ENCODE measurements around the gene ACE. TPM values are rescaled to one million over a fixed set of nuclear protein-coding genes. Genes with fewer than 3 reads are reported as not detected.
A peak's percentile ranks its signal among the peaks of the same experiment; 100 is the strongest.

Gene ACE
- total RNA-seq, 4 donors from 2014 or later: 42.9 to 1,678 (median 1,106) TPM

DNA sequence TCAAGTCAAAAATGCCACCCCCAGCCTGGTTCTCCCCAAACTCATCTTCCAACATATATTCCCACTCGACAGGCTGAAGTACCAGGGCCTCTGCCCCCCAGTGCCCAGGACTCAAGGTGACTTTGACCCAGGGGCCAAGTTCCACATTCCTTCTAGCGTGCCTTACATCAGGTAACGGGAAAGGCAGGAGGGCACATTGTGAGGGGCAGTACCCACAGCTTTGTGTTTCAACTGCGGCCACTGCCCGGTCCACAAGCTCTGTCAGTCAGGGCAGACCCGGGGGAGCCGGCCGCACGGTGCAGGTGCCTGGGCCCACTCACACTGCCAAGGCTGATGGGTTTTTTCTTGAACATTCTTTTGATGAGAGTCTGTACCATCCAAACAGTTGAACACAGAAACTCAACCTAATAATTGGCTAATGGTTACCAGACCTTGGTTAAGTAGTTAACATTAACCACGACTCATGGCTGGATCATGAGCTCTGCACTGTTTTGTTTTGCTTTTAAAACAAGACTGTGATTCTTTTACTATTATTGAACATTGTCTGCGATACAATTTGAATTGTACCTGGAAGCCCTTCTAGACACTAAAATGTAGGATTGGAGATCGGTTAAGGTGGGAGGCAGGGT is 17.6 kb downstream of the ACE start:
- no peak for DNase-seq
- Histone ChIP-seq H3K27ac (no peak overlapping the region), H3K4me1 (no peaks in the 10 kb centered on the region), H3K4me3 (no peak overlapping the region), H3K27me3 (no peaks in the 10 kb centered on the region), H3K36me3 (peaks cover 0 to 51% (median 0%) of the 10 kb centered on the region in 3 donors), H3K9me3 (no peaks in the 10 kb centered on the region)
- no peak for TF ChIP-seq POLR2A (IDR thresholded peaks at IDR 0.05)
- TF ChIP-seq, protein P1, sequence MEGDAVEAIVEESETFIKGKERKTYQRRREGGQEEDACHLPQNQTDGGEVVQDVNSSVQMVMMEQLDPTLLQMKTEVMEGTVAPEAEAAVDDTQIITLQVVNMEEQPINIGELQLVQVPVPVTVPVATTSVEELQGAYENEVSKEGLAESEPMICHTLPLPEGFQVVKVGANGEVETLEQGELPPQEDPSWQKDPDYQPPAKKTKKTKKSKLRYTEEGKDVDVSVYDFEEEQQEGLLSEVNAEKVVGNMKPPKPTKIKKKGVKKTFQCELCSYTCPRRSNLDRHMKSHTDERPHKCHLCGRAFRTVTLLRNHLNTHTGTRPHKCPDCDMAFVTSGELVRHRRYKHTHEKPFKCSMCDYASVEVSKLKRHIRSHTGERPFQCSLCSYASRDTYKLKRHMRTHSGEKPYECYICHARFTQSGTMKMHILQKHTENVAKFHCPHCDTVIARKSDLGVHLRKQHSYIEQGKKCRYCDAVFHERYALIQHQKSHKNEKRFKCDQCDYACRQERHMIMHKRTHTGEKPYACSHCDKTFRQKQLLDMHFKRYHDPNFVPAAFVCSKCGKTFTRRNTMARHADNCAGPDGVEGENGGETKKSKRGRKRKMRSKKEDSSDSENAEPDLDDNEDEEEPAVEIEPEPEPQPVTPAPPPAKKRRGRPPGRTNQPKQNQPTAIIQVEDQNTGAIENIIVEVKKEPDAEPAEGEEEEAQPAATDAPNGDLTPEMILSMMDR (IDR thresholded peaks at IDR 0.05): no peak

DNA sequence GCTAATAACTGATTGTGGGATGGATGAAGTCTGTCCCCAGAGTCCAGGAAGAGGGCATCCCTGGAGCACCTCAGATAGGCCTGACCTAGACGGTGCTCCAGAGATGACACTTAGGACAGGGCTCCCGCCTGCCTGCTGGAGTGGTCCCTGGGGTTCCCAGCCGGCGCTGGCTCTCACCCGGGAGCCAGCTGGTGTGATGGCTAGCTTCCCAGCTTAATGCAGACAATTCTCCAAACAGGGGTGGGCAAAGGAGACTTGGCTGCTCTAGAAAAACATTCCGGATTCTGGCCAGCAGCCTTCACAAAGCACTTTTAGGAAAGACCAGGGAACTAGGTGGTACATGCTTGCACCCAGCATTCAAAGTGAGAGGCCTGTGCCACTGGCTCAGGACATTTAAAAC is 18.6 kb downstream of the ACE start:
- Histone ChIP-seq H3K27ac (peak overlapping the region in 1 of 4 donors; percentile 5), H3K4me1 (no peaks in the 10 kb centered on the region), H3K36me3 (peaks cover 0 to 51% (median 0%) of the 10 kb centered on the region in 3 donors), H3K27me3 (no peaks in the 10 kb centered on the region), H3K4me3 (no peak overlapping the region), H3K9me3 (no peaks in the 10 kb centered on the region)
- TF ChIP-seq, protein P1 (IDR thresholded peaks at IDR 0.05): no peak
- no peak for TF ChIP-seq POLR2A (IDR thresholded peaks at IDR 0.05)
- DNase-seq: no peak

DNA sequence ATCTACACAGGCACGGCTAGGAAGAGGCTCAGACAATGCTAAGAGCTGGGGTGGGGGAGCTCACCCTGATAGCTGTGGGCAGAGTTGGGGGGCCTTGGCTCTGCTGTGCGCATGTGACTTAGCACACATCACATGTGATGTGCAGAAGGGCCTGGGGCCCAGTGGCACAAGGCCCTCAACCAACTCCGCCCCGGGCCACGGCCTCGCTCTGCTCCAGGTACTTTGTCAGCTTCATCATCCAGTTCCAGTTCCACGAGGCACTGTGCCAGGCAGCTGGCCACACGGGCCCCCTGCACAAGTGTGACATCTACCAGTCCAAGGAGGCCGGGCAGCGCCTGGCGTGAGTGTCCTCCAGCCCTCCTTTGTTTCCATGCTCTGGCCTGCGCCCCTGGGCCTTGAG is 19.3 kb downstream of the ACE start:
- Histone ChIP-seq H3K36me3 (peaks cover 0 to 46% (median 0%) of the 10 kb centered on the region in 3 donors), H3K9me3 (no peaks in the 10 kb centered on the region), H3K4me1 (no peaks in the 10 kb centered on the region), H3K4me3 (no peak overlapping the region), H3K27me3 (no peaks in the 10 kb centered on the region), H3K27ac (peak overlapping the region in 1 of 4 donors; percentile 52)
- DNase-seq: no peak
- no peak for TF ChIP-seq POLR2A (IDR thresholded peaks at IDR 0.05)
- TF ChIP-seq, protein P1 (IDR thresholded peaks at IDR 0.05): no peak

DNA sequence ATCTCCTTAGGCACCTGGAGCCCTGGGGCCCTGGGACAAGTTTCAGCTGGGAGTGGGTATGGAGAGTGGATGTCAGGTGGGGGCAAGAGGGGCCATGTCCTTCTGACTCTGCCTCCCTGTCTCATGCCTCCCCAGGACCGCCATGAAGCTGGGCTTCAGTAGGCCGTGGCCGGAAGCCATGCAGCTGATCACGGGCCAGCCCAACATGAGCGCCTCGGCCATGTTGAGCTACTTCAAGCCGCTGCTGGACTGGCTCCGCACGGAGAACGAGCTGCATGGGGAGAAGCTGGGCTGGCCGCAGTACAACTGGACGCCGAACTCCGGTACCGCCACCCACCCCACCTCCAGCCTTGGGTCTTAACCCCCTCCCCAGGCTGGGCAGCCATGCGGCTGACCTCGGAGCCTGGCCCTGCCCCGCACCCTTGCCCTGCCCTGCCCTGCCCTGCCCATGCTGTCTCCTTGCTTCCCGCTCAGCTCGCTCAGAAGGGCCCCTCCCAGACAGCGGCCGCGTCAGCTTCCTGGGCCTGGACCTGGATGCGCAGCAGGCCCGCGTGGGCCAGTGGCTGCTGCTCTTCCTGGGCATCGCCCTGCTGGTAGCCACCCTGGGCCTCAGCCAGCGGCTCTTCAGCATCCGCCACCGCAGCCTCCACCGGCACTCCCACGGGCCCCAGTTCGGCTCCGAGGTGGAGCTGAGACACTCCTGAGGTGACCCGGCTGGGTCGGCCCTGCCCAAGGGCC is 20.0 kb downstream of the ACE start:
- peaks cover 0 to 39% (median 0%) of the 10 kb centered on the region in 3 donors for H3K36me3 ChIP-seq
- H3K4me3 ChIP-seq: no peak overlapping the region
- H3K9me3 ChIP-seq: no peaks in the 10 kb centered on the region
- no peaks in the 10 kb centered on the region for H3K27me3 ChIP-seq
- peak overlapping the region in 1 of 4 donors; percentile 52 for H3K27ac ChIP-seq
- no peaks in the 10 kb centered on the region for H3K4me1 ChIP-seq
- no peak for DNase-seq
- TF ChIP-seq, protein P1 (IDR thresholded peaks at IDR 0.05): no peak
- TF ChIP-seq POLR2A (IDR thresholded peaks at IDR 0.05): no peak

DNA sequence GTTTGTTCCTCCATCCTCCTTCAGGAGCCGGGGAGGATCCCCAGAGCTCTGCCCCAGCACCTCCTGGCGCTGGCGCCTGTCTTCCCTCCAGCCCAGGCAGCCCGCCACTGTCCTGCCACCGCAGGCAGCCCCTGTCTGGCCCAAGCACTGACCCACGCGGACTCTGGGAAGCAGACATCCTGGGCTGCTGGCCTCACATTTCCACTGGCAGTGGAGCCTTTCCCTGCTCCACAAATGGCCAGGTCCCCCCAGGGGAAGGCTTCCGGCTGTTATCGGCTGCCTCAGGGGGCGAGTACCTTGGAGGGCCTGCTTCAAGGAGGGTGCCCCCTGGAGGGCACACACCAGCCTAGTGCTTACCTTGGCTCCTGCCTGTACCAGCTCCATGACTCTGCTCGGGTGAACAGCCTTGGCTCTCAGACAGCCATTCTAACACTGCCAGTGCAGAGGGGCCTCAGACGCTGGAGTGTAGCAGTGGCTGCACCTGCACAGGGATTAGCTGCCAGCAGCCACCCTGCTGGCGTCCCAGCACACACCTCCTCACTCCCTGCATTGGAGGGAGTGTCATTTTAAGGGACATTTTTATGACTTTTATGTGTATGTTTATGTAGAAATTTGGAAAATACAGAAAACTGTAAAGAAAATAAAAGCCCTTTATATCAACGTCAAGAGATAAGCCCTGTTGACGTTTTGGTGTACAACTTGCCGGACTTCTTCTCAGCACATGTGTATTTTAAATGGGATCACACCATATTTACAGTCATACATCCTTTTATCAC is 21.0 kb downstream of the ACE start:
- H3K36me3 ChIP-seq: peaks cover 0 to 31% (median 0%) of the 10 kb centered on the region in 3 donors
- H3K9me3 ChIP-seq: no peaks in the 10 kb centered on the region
- H3K4me1 ChIP-seq: no peaks in the 10 kb centered on the region
- TF ChIP-seq POLR2A (IDR thresholded peaks at IDR 0.05): no peak
- TF ChIP-seq, protein P1 (IDR thresholded peaks at IDR 0.05): peak in 2 of 6 experiments; percentile 18 to 20
- H3K27me3 ChIP-seq: no peaks in the 10 kb centered on the region
- DNase-seq: no peak
- H3K4me3 ChIP-seq: no peak overlapping the region
- peak overlapping the region in 2 of 4 donors; percentile 42 to 52 for H3K27ac ChIP-seq
